ENCODE data around the gene BICRAL. TPM values are rescaled to one million over a fixed set of nuclear protein-coding genes. Genes with fewer than 3 reads are reported as not detected.
"Not testable (repeated sequence)": the region's sequence is repeated elsewhere in the genome, so short reads cannot be mapped to it uniquely, and the experiment has no call there.

Gene BICRAL
- total RNA-seq, 3 donors from 2014 or later (not counting 1 experiment from before 2014, with no cell fraction given), result 31.1 to 43.4 (median 37.1) TPM

DNA sequence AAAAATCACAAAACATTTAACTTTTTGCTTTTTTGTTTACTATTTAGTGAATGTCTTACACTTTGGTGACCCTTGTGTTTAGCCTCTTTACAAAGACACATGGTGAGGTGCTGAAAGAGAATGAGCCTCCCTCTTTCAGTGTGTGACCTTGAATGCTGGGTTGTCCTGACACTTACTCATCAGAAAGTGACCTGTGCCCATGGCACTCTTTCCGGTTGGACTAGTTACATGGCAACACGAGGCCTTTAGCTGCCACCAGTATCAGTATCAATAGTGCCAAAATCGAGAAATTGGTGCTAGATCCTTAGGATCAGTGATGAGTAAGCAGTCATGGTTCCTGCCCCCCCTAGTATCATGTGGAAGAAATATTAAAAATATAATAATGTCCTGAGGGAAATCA is 95.8 kb downstream of the BICRAL start:
- Histone ChIP-seq H3K9me3 (ENCODE audit: control insufficient read depth, insufficient read depth, low read length) (no peaks in the 10 kb centered on the region), H3K4me3 (ENCODE audit: low read length) (no peak overlapping the region), H3K4me1 (ENCODE audit: control insufficient read depth, insufficient read depth, low read length) (peaks cover 19% of the 10 kb centered on the region), H3K36me3 (ENCODE audit: control insufficient read depth, insufficient read depth, low read length) (peaks cover 1% of the 10 kb centered on the region), H3K27ac (ENCODE audit: low read length) (no peak overlapping the region), H3K27me3 (ENCODE audit: control insufficient read depth, insufficient read depth, low read length) (no peaks in the 10 kb centered on the region)
- intact Hi-C loops (cut with micrococcal nuclease), result loop anchor here (1.0 to 2.0 kb wide), 4 partner anchors 93 to 216 kb away; partner anchors contain the start of gene TBCC
- ATAC-seq (no peak), DNase-seq (no peak)
- Mint-ChIP-seq H3K9me3 (no peaks in the 10 kb centered on the region), H3K27ac (no peak overlapping the region), H3K36me3 (no peaks in the 10 kb centered on the region), H3K4me3 (peak overlapping the region; percentile 55), H3K27me3 (ENCODE audit: low read depth in 2 of 2) (no peaks in the 10 kb centered on the region), H3K4me1 (peaks cover 19 to 22% of the 10 kb centered on the region in 2 donors)
- TF ChIP-seq, protein P1, sequence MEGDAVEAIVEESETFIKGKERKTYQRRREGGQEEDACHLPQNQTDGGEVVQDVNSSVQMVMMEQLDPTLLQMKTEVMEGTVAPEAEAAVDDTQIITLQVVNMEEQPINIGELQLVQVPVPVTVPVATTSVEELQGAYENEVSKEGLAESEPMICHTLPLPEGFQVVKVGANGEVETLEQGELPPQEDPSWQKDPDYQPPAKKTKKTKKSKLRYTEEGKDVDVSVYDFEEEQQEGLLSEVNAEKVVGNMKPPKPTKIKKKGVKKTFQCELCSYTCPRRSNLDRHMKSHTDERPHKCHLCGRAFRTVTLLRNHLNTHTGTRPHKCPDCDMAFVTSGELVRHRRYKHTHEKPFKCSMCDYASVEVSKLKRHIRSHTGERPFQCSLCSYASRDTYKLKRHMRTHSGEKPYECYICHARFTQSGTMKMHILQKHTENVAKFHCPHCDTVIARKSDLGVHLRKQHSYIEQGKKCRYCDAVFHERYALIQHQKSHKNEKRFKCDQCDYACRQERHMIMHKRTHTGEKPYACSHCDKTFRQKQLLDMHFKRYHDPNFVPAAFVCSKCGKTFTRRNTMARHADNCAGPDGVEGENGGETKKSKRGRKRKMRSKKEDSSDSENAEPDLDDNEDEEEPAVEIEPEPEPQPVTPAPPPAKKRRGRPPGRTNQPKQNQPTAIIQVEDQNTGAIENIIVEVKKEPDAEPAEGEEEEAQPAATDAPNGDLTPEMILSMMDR (IDR thresholded peaks at IDR 0.05), result no peak
- WGBS (ENCODE audit: insufficient coverage), result 89% methylated on average over 3 of the region's 3 CpGs

DNA sequence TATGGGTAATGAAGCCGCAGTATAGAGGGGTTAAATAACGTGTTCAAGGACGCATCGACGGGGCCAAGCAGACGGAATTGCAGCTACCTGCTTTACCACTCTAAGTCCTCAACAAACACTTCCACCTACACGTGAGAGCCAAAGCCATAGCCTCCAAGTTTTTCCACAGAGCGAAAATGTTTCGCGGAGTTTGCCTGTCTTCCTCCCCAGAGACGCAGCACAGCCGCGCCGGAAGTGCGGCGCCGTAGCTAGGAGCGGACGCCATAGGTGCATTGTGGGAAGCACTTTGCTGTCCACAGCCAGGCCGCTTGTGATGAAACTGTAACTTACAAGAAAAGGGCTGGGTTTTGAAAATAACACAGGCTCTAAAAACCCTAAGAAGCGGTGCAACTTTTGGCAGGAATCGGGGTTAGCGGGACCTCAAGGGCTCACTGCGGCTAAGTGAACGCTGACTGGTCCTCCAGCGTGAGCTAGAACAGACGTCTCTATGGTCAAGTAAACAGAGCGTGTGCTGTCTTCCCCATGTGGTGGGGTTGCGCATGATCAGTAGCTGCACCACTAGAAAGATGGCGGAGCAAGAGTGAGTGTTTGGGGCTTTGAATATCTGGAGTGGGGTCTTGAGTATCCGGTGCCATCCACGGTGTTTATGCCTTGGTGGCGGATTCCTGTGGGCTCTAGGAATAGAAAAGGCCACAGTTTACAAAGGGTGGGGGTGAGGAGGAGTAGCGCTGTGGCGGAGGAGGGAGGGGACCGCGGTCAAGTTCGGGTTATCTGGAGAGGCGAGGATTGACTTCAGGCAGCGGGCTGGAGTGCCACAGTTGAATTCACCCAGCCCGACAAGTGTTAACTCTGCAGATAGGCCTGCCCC is 97.8 kb downstream of the BICRAL start, which contains the start of gene RPL7L1:
Gene RPL7L1, plus strand, starts transcription at position 245 of the 868 bp plus-strand sequence. Its CDS starts 295 bp downstream, at position 540.
- TF ChIP-seq, protein P1 (IDR thresholded peaks at IDR 0.05), result no peak
- Histone ChIP-seq H3K9me3 (ENCODE audit: control insufficient read depth, insufficient read depth, low read length) (no peaks in the 10 kb centered on the region), H3K27me3 (ENCODE audit: control insufficient read depth, insufficient read depth, low read length) (no peaks in the 10 kb centered on the region), H3K36me3 (ENCODE audit: control insufficient read depth, insufficient read depth, low read length) (peaks cover 21% of the 10 kb centered on the region), H3K4me1 (ENCODE audit: control insufficient read depth, insufficient read depth, low read length) (peaks cover 19% of the 10 kb centered on the region), H3K4me3 (ENCODE audit: low read length) (peak within 1 kb of the TSS; percentile 63), H3K27ac (ENCODE audit: low read length) (peak within 1 kb of the TSS; percentile 86)
- Mint-ChIP-seq H3K27me3 (ENCODE audit: low read depth in 2 of 2) (no peaks in the 10 kb centered on the region), H3K36me3 (peaks cover 17% of the 10 kb centered on the region), H3K9me3 (no peaks in the 10 kb centered on the region), H3K27ac (peak within 1 kb of the TSS; percentile 99 to 100), H3K4me1 (peaks cover 26 to 31% of the 10 kb centered on the region in 2 donors), H3K4me3 (peak within 1 kb of the TSS; percentile 98)
- DNase-seq (peak; percentile 78 to 92), ATAC-seq (peak; percentile 91 to 97 (median 92))
- WGBS (ENCODE audit: insufficient coverage), result 0% methylated on average over 40 of the region's 41 CpGs
- intact Hi-C loops (cut with micrococcal nuclease), result loop anchor here (1.0 to 2.0 kb wide), 3 partner anchors 11 to 133 kb away; partner anchors contain the start of gene TBCC

DNA sequence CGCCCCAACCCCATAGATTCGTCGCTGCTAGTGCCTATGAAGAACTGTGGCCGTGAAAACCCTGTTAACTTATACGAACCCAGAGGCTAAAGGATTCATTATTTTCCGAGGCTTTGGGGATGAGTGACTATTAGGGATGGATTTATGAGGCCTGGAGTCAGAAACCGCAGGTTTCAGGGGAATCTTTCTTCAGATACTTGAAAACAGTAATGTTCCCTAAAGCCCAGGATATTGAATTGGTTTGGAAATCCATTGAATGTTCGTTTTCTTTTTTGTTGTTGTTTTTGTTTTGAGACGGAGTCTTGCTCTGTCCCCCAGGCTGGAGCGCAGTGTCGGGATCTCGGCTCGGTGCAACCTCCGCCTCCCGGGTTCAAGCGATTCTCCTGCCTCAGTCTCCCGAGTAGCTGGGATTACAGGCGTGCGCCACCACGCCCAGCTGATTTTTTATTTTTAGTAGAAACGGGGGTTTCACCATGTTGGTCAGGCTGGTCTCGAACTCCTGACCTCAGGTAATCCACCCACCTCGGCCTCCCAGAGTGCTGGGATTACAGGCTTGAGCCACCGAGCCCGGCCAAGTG is 98.5 kb downstream of the BICRAL start:
- H3K9me3 Mint-ChIP-seq; ATAC-seq; H3K9me3 ChIP-seq (ENCODE audit: control insufficient read depth, insufficient read depth, low read length); H3K27me3 Mint-ChIP-seq (ENCODE audit: low read depth in 2 of 2); H3K27me3 ChIP-seq (ENCODE audit: control insufficient read depth, insufficient read depth, low read length); intact Hi-C loops (cut with micrococcal nuclease); DNase-seq: not testable (repeated sequence)
- Mint-ChIP-seq H3K4me1 (peaks cover 26 to 31% of the 10 kb centered on the region in 2 donors), H3K36me3 (peaks cover 17% of the 10 kb centered on the region), H3K4me3 (peak overlapping the region; percentile 98), H3K27ac (peak overlapping the region; percentile 99 to 100)
- Histone ChIP-seq H3K27ac (ENCODE audit: low read length) (peak overlapping the region; percentile 86), H3K4me1 (ENCODE audit: control insufficient read depth, insufficient read depth, low read length) (peaks cover 19% of the 10 kb centered on the region), H3K4me3 (ENCODE audit: low read length) (peak overlapping the region; percentile 63), H3K36me3 (ENCODE audit: control insufficient read depth, insufficient read depth, low read length) (peaks cover 27% of the 10 kb centered on the region)
- 14% methylated on average over 25 of the region's 25 CpGs for WGBS (ENCODE audit: insufficient coverage)

DNA sequence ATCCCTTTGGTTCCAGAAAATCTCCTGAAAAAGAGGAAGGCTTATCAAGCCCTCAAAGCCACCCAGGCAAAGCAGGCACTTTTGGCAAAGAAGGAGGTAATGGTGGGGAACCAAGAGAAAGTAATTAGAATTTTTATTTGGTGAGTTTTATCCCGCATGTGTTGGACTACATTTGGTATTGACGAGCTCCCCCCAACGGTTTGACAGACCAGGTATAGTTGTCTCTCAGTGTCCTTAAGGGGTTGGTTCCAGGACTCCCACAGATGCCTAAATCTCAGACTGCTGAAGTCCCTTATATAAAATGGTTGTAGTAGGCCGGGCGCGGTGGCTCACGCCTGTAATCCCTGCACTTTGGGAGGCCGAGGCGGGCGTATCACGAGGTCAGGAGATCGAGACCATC is 99.0 kb downstream of the BICRAL start:
- H3K27me3 Mint-ChIP-seq (ENCODE audit: low read depth in 2 of 2); H3K27ac ChIP-seq (ENCODE audit: low read length); ATAC-seq; H3K27me3 ChIP-seq (ENCODE audit: control insufficient read depth, insufficient read depth, low read length); intact Hi-C loops (cut with micrococcal nuclease); H3K4me3 ChIP-seq (ENCODE audit: low read length); H3K9me3 Mint-ChIP-seq; H3K9me3 ChIP-seq (ENCODE audit: control insufficient read depth, insufficient read depth, low read length): not testable (repeated sequence)
- DNase-seq, result peak in 1 of 2 donors; percentile 23
- Histone ChIP-seq H3K36me3 (ENCODE audit: control insufficient read depth, insufficient read depth, low read length) (peaks cover 33% of the 10 kb centered on the region), H3K4me1 (ENCODE audit: control insufficient read depth, insufficient read depth, low read length) (peaks cover 19% of the 10 kb centered on the region)
- Mint-ChIP-seq H3K4me3 (peak overlapping the region; percentile 98), H3K36me3 (peaks cover 17% of the 10 kb centered on the region), H3K27ac (peak overlapping the region; percentile 99 to 100), H3K4me1 (peaks cover 26 to 31% of the 10 kb centered on the region in 2 donors)
- WGBS (ENCODE audit: insufficient coverage), result 89% methylated on average over 12 of the region's 12 CpGs

Data from natural killer cell (primary cell).